NCI-H2196 treated with DMSO at 0.1 percent for 48 hours (cell line): Measurements from ENCODE around the gene GALNT9.
A peak's percentile ranks its signal among the peaks of the same experiment; 100 is the strongest.

Experiments used
- DNase-seq: peaks from one replicate; lab custom pipeline; 2025; ENCODE audit not compliant: unreplicated experiment; lab: John Stamatoyannopoulos, UW

The GALNT9 gene

GRCh38 chr12:132327336-132328171, 1.8 kb downstream of the GALNT9 start:
- peak; percentile 31 for DNase-seq

- DNase-seq, result no peak
Measured at GRCh38 chr12:132326646-132327045, 2.7 kb downstream of the GALNT9 start.

GRCh38 chr12:132325733-132326130, 3.7 kb downstream of the GALNT9 start:
- DNase-seq, result no peak

- no peak for DNase-seq
Measured at GRCh38 chr12:132324841-132325732, 4.3 kb downstream of the GALNT9 start.

GRCh38 chr12:132324173-132324572, 5.2 kb downstream of the GALNT9 start:
- no peak for DNase-seq

- no peak for DNase-seq
Measured at GRCh38 chr12:132323171-132324010, 6.0 kb downstream of the GALNT9 start.

GRCh38 chr12:132322206-132323132, 6.9 kb downstream of the GALNT9 start:
- no peak for DNase-seq

- DNase-seq, result no peak
Measured at GRCh38 chr12:132321321-132322118, 7.9 kb downstream of the GALNT9 start.

GRCh38 chr12:132320767-132321211, 8.6 kb downstream of the GALNT9 start:
- DNase-seq, result no peak

- no peak for DNase-seq
Measured at GRCh38 chr12:132319991-132320570, 9.3 kb downstream of the GALNT9 start.

- no peak for DNase-seq
Measured at GRCh38 chr12:132319359-132319950, 9.9 kb downstream of the GALNT9 start.

GRCh38 chr12:132318618-132319033, 10.8 kb downstream of the GALNT9 start:
- DNase-seq, result no peak

- no peak for DNase-seq
Measured at GRCh38 chr12:132318135-132318534, 11.3 kb downstream of the GALNT9 start.

- DNase-seq, result no peak
Measured at GRCh38 chr12:132317233-132317938, 12.0 kb downstream of the GALNT9 start.

GRCh38 chr12:132316497-132317232, 12.7 kb downstream of the GALNT9 start:
- DNase-seq, result no peak

- DNase-seq, result no peak
Measured at GRCh38 chr12:132315951-132316350, 13.4 kb downstream of the GALNT9 start.

GRCh38 chr12:132315507-132315906, 13.9 kb downstream of the GALNT9 start:
- DNase-seq, result no peak
